Measurements from ENCODE around the gene NTRK2.

GRCh38 chr9:84992381-84992780 lies 322.9 kb downstream of the NTRK2 start:
- TF ChIP-seq REST (IDR thresholded peaks at IDR 0.05; ENCODE audit: low read depth), result no peak
- no peak for TF ChIP-seq EP300 (IDR thresholded peaks at IDR 0.05; ENCODE audit: borderline replicate concordance)
- no peak for TF ChIP-seq CREB1 (IDR thresholded peaks at IDR 0.05; ENCODE audit: low read depth)
- no peak for TF ChIP-seq TAF1 (IDR thresholded peaks at IDR 0.05; ENCODE audit: low read depth)
- TF ChIP-seq TEAD4 (IDR thresholded peaks at IDR 0.05), result no peak
- TF ChIP-seq NFIC (IDR thresholded peaks at IDR 0.05), result no peak
- no peak for TF ChIP-seq MAX (IDR thresholded peaks at IDR 0.05)
- no peak for TF ChIP-seq RAD21 (IDR thresholded peaks at IDR 0.05; ENCODE audit: low read depth)
- no peak for TF ChIP-seq TCF12 (IDR thresholded peaks at IDR 0.05; ENCODE audit: low read depth)

Measured in Ishikawa (cell line).